Coronary artery (tissue), 2 donors: Measurements from ENCODE around the gene TTC9C.
"Not testable (repeated sequence)": the region's sequence is repeated elsewhere in the genome, so short reads cannot be mapped to it uniquely, and the experiment has no call there.

Source experiments
- DNase-seq: peaks from one replicate; pipeline ENCODE4 v3.0.0-alpha.2; 2017; ENCODE audit warnings: low spot score
- H3K27ac ChIP-seq, 2 donors: fragments of 200-600 bp; sonication (generic); one replicate each; pipeline ENCODE4 v1.5.1; 2016 to 2019
- H3K4me3 ChIP-seq: fragments of 200-600 bp; sonication (generic); 2 replicates; pipeline ENCODE4 v1.5.1; 2016; ENCODE audit warnings: mild to moderate bottlenecking, moderate library complexity
- TF ChIP-seq, protein P1 (sequence below): fragments of 200-600 bp; sonication (generic); IDR thresholded peaks from one replicate; pipeline ENCODE4 v1.5.1; 2019; ENCODE audit warnings: antibody characterized with exemption

The TTC9C gene

DNA sequence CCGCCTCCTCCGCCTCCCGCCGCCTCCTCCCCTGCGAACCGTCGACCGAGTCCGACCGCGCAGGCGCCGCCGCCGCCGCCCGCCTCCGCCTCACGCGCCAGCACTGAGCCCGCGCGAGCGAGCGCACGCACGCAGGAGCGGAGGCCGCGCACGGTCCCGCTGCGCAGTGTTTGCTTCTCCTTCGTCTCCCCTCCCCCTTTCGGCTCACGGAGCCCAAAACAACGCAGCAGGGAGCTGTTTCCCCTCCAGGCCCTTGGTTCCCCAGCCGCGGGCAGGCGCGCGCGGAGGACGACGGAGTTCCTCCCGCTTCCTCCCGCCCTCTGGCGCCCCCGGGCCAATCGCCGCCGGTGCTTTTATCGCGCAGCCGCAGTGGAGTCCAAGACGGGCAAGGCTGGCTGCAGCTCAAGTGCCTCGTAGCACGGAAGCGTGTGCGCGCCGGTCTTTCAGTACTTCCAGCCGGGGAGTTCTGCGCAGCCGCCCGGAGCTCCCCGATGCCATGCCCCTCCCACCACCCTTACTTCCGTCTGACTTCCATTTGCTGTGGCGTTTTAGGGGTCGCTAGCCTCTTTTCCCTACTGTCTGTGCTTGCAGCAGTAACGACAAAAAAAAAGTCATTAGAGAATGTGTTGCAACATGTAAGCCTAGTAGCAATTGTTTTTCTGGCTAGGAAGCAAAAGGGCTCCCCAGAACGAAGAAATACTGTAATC is 968 bp upstream of the TTC9C start, which contains the start of gene HNRNPUL2:
Gene HNRNPUL2 (minus strand): TSS at position 293 of the 707 bp plus-strand sequence. CDS start 301 bp downstream, outside the sequence.
- peak; percentile 98 for DNase-seq
- H3K27ac ChIP-seq, result peak within 1 kb of the TSS; percentile 87 to 96
- TF ChIP-seq, protein P1, sequence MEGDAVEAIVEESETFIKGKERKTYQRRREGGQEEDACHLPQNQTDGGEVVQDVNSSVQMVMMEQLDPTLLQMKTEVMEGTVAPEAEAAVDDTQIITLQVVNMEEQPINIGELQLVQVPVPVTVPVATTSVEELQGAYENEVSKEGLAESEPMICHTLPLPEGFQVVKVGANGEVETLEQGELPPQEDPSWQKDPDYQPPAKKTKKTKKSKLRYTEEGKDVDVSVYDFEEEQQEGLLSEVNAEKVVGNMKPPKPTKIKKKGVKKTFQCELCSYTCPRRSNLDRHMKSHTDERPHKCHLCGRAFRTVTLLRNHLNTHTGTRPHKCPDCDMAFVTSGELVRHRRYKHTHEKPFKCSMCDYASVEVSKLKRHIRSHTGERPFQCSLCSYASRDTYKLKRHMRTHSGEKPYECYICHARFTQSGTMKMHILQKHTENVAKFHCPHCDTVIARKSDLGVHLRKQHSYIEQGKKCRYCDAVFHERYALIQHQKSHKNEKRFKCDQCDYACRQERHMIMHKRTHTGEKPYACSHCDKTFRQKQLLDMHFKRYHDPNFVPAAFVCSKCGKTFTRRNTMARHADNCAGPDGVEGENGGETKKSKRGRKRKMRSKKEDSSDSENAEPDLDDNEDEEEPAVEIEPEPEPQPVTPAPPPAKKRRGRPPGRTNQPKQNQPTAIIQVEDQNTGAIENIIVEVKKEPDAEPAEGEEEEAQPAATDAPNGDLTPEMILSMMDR, result no peak
- H3K4me3 ChIP-seq, result peak within 1 kb of the TSS; percentile 79

DNA sequence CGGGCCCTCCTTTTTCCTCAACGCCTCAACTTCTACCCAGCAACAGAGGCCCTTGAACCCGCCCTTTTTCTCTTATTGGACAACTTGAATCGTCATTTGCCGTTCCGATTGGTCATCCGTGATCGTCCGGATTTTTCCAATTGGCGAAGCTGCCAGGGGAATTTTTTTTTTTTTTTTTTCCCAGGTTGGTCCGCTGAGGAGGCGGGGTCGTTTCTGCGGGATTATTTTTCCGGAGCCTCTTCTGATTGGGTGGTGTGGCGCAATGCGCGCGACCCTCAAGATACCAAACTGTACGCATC is 465 bp upstream of the TTC9C start:
- peak overlapping the region; percentile 87 to 96 for H3K27ac ChIP-seq
- DNase-seq, result peak; percentile 91
- peak overlapping the region; percentile 79 for H3K4me3 ChIP-seq
- TF ChIP-seq, protein P1, result no peak

DNA sequence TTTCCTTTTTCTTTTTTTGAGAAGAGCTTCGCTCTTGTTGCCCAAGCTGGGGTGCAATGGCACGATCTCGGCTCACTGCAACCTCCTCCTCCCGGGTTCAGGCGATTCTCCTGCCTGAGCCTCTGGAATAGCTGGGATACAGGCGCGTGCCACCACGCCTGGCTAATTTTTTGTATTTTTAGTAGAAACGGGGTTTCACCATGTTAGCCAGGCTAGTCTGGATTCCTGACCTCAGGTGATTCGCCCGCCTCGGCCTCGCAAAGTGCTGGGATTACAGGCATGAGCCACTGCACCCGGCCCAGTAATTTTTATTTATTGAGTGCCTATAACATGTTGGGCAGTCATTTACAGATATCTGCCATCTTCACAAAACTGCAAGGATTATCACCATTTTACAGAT is 1.8 kb downstream of the TTC9C start:
- H3K27ac ChIP-seq, H3K4me3 ChIP-seq, DNase-seq: not testable (repeated sequence)

DNA sequence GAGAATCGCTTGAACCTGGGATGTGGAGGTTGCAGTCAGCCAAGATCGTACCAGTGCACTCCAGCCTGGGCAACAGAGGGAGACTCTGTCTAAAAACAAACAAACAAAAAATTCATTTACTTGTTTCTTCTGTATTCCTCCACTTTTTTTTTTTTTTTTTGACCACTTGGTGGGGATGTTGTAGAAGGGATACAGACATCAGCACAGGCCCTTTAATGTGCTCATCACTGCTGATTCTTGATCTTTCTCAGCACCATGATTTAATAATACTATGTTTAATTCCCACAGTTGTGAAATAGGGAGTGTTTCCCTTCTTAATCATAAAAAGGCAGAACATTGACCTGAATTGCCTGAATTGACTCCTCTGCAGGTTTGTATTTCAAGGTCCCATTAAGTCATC is 4.5 kb downstream of the TTC9C start:
- Histone ChIP-seq H3K4me3 (no peak overlapping the region), H3K27ac (no peak overlapping the region)
- TF ChIP-seq, protein P1, result no peak
- no peak for DNase-seq

DNA sequence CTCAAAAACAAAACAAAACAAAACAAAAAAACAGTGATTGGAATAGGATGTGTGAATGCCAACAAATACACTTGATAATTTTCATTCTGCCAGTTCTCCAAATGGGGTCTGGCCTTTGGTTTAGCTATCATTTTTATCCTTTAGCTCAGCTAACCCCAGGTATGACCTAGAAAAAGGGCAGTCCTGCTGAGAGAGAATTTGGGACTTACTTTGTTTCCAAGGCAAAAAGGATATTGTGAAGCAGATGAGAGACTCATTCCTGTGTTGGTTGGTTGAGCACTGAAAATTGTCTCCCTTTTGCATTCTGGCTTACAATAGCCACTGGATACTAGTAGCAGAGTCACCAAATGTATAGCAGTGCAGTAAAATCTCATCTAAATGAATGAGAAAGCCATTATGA is 8.9 kb downstream of the TTC9C start:
- DNase-seq, result no peak
- TF ChIP-seq, protein P1, result no peak
- H3K27ac ChIP-seq, result no peak overlapping the region
- no peak overlapping the region for H3K4me3 ChIP-seq

DNA sequence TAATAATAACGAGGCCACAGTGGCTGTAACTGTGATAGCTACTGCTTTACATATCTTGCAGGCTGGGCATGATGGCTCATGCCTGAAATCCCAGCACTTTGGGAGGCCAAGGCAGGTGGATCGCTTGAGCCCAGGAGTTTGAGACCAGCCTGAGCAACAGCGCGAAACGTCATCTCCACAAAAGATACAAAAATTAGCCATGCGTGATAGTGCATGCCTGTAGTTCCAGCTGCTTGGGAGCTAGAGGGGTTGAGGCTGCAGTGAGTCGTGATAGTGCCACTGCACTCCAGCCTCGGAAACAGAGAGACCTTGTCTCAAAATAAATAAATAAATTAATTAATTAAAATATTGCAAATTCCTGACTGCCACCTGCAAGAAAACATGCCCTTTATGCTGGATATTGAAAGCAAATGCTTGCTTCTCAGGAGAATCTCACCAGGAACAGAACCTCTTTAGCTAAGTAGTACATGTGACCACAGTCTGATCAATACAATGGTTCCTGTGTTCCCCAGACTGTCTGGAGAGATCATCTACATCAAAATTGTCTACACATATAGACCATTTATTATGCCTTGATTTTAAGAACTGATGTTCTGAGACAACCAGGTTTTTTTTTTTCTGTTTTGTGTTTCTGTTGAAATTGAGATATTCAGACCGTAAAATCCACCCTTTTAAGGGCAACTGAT is 19.3 kb downstream of the TTC9C start:
- TF ChIP-seq, protein P1, result no peak
- Histone ChIP-seq H3K27ac (no peak overlapping the region), H3K4me3 (no peak overlapping the region)
- DNase-seq, result no peak

DNA sequence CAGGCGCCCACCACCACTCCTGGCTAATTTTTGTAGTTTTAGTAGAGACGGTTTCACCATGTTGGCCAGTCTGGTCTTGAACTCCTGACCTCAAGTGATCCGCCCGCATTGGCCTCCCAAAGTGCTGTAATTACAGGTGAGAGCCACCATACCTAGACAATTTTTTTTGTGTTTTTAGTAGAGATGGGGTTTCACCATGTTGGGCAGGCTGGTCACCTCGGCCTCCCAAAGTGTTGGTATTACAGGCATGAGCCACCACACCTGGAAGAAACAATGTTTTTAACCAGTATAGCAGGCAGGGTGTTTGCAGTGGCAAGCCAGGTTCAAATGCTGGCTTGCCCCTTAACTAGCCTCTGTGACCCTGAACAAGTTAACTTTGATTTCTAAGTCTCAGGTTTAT is 21.6 kb downstream of the TTC9C start:
- DNase-seq, H3K4me3 ChIP-seq, H3K27ac ChIP-seq: not testable (repeated sequence)

DNA sequence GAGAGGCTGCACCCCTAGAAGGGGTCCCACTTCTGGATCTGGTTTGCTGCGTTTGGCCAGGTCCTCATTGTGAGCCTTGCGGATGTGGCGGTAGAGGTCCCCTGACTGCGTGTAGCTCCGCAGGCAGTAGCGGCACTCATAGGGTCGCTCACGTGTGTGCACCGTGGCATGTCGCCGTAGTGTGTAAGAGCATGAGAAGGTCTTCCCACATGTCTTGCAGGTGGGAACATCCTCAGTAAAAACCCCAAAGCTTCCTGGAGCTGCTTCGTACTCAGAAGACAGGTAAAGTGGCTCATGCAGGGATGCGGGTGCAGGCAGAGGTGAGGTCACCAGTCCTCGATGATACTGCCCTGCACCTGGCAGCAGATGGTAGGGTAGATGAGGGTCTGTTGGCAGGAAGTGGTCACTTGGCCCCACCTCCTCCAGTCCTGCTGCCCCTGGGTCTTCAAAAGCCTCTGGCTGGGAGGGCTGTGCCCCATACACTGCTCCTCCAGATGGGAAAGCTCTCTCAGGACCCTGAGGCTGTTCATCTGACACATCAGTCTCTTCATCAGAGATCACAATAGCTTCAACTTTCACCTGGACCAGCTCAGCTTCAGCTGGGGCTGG is 24.0 kb downstream of the TTC9C start:
- DNase-seq, result no peak
- Histone ChIP-seq H3K4me3 (no peak overlapping the region), H3K27ac (no peak overlapping the region)
- TF ChIP-seq, protein P1, result no peak
